ENCODE measurements around the gene CACNA2D3.

CACNA2D3 gene

DNA sequence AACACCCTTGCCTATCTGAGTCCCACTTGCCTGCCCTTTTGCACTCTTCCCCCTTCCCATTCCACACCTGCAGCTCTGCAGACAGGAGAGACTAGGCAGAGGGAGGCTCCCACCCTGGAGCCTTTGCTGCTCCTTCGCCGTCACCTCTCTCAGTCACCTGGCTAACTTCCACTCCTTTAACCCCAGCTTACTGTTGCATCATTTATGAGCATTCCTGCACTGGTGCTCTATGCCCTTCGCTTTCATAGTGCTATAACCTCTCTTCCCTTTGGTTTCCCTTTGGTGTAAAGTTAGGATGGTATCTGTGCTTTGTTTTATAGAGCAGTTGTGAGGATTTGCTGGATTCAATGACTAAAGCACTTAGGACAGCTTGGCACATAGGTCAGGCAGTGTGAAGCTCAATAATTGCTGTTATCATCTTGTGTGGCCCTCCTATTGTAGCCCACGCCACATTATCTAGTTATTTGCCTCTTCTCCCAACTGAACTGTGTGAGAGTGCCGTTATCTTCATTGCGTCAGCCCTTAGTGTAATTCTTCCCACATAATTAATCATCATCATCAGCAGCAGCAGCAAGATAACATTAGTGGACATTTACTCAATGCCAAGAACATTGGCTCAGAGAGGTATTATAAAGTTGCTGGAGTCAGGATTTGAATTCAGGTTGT, 253.9 kb downstream of the CACNA2D3 start:
- TF ChIP-seq EZH2 (IDR thresholded peaks at IDR 0.05), result no peak
- no peak for TF ChIP-seq POLR2AphosphoS5 (IDR thresholded peaks at IDR 0.05; ENCODE audit: borderline replicate concordance, low read depth, low read length)
- no peak for TF ChIP-seq FOXP2 (optimal IDR thresholded peaks at IDR 0.05; ENCODE audit: control extremely low read depth, extremely low read length, insufficient read depth)
- Histone ChIP-seq H3K4me3 (no peak overlapping the region), H3K27ac (no peak overlapping the region), H3K36me3 (ENCODE audit: insufficient read depth, low read length) (no peaks in the 10 kb centered on the region), H3K9ac (ENCODE audit: insufficient read length) (no peak overlapping the region), H3K9me3 (ENCODE audit: low read depth, low read length) (no peaks in the 10 kb centered on the region)
- DNase-seq (ENCODE audit: low read depth, low spot score), result no peak

GRCh38 chr3:54376939-54377578, 254.7 kb downstream of the CACNA2D3 start:
- Histone ChIP-seq H3K4me3 (no peak overlapping the region), H3K36me3 (ENCODE audit: insufficient read depth, low read length) (no peaks in the 10 kb centered on the region), H3K9me3 (ENCODE audit: low read depth, low read length) (no peaks in the 10 kb centered on the region), H3K27ac (no peak overlapping the region), H3K9ac (ENCODE audit: insufficient read length) (no peak overlapping the region)
- TF ChIP-seq FOXP2 (optimal IDR thresholded peaks at IDR 0.05; ENCODE audit: control extremely low read depth, extremely low read length, insufficient read depth), result no peak
- TF ChIP-seq POLR2AphosphoS5 (IDR thresholded peaks at IDR 0.05; ENCODE audit: borderline replicate concordance, low read depth, low read length), result no peak
- TF ChIP-seq EZH2 (IDR thresholded peaks at IDR 0.05), result no peak
- DNase-seq (ENCODE audit: low read depth, low spot score), result no peak

DNA sequence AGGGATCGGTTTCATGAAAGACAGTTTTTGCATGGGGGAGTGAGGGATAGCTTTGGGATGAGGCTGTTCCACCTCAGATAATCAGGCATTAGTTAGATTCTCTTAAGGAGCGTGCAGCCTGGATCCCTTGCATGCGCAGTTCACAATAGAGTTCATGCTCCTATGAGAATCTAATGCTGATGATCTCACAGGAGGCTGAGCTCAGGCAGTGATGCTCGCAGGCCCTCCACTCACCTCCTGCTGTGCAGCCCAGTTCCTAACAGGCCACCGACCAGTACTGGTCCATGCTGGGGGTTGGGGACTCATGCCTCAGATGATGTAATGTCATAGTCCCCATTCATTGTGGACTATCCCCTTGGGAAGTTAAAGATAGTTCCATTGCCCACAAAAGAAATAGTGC, 255.8 kb downstream of the CACNA2D3 start:
- H3K4me3 ChIP-seq, result no peak overlapping the region
- no peak overlapping the region for H3K9ac ChIP-seq (ENCODE audit: insufficient read length)
- no peaks in the 10 kb centered on the region for H3K9me3 ChIP-seq (ENCODE audit: low read depth, low read length)
- H3K27ac ChIP-seq, result no peak overlapping the region
- DNase-seq (ENCODE audit: low read depth, low spot score), result no peak
- no peaks in the 10 kb centered on the region for H3K36me3 ChIP-seq (ENCODE audit: insufficient read depth, low read length)
- TF ChIP-seq FOXP2 (optimal IDR thresholded peaks at IDR 0.05; ENCODE audit: control extremely low read depth, extremely low read length, insufficient read depth) (no peak), POLR2AphosphoS5 (IDR thresholded peaks at IDR 0.05; ENCODE audit: borderline replicate concordance, low read depth, low read length) (no peak)

- no peaks in the 10 kb centered on the region for H3K9me3 ChIP-seq (ENCODE audit: low read depth, low read length)
- TF ChIP-seq FOXP2 (optimal IDR thresholded peaks at IDR 0.05; ENCODE audit: control extremely low read depth, extremely low read length, insufficient read depth) (no peak), EZH2 (IDR thresholded peaks at IDR 0.05) (no peak), POLR2AphosphoS5 (IDR thresholded peaks at IDR 0.05; ENCODE audit: borderline replicate concordance, low read depth, low read length) (no peak)
- no peak overlapping the region for H3K9ac ChIP-seq (ENCODE audit: insufficient read length)
- no peak overlapping the region for H3K27ac ChIP-seq
- no peak overlapping the region for H3K4me3 ChIP-seq
- H3K36me3 ChIP-seq (ENCODE audit: insufficient read depth, low read length), result no peaks in the 10 kb centered on the region
- no peak for DNase-seq (ENCODE audit: low read depth, low spot score)
Observed at GRCh38 chr3:54384279-54384678, 261.9 kb downstream of the CACNA2D3 start.

DNA sequence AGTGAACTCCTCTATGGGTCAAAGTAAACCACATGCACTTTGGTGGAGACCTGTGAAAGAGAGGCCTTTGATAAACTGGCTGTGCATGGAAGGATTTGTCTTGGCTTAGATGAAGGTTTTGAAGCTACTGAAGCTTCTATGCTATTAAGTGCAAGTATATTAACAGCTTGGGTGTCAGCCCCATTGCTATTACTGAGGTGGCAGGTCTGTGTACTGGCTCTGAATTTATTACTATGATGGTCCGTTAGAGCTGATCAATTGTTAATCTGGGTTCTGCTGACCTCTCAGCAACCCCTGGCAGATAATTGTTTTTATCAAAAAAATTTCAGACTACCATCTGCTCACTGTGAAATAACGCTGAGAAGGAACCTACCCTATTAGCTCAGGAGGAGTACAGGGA, 268.2 kb downstream of the CACNA2D3 start:
- H3K9ac ChIP-seq (ENCODE audit: insufficient read length), result no peak overlapping the region
- no peak overlapping the region for H3K27ac ChIP-seq
- no peak for DNase-seq (ENCODE audit: low read depth, low spot score)
- no peak overlapping the region for H3K4me3 ChIP-seq
- H3K9me3 ChIP-seq (ENCODE audit: low read depth, low read length), result no peaks in the 10 kb centered on the region
- H3K36me3 ChIP-seq (ENCODE audit: insufficient read depth, low read length), result no peaks in the 10 kb centered on the region
- TF ChIP-seq POLR2AphosphoS5 (IDR thresholded peaks at IDR 0.05; ENCODE audit: borderline replicate concordance, low read depth, low read length), result no peak
- TF ChIP-seq EZH2 (IDR thresholded peaks at IDR 0.05), result no peak
- TF ChIP-seq FOXP2 (optimal IDR thresholded peaks at IDR 0.05; ENCODE audit: control extremely low read depth, extremely low read length, insufficient read depth), result no peak

DNA sequence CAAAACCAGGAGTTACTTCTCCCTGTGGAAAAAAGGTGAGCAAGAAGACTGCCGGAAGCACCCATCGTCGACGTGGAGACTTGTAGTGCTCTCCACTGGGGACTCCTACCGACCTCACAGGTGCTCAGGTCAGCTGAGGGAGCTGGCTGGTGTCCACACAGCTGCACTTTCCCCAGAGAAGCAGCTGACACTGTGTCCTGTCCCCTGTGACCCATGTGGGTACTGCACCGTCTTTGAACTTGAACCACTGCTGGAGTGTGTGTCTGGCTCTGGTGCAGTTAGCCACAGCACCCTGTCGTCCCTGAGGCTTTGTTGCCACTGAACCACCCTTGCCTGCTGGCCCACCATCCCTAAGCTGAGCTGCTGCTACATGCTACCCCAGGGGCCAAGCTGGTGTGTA, 270.8 kb downstream of the CACNA2D3 start:
- H3K27ac ChIP-seq, result no peak overlapping the region
- no peak for TF ChIP-seq EZH2 (IDR thresholded peaks at IDR 0.05)
- no peak for TF ChIP-seq POLR2AphosphoS5 (IDR thresholded peaks at IDR 0.05; ENCODE audit: borderline replicate concordance, low read depth, low read length)
- no peak for TF ChIP-seq FOXP2 (optimal IDR thresholded peaks at IDR 0.05; ENCODE audit: control extremely low read depth, extremely low read length, insufficient read depth)
- DNase-seq (ENCODE audit: low read depth, low spot score), result no peak
- no peaks in the 10 kb centered on the region for H3K36me3 ChIP-seq (ENCODE audit: insufficient read depth, low read length)
- no peaks in the 10 kb centered on the region for H3K9me3 ChIP-seq (ENCODE audit: low read depth, low read length)
- H3K9ac ChIP-seq (ENCODE audit: insufficient read length), result no peak overlapping the region
- H3K4me3 ChIP-seq, result no peak overlapping the region

DNA sequence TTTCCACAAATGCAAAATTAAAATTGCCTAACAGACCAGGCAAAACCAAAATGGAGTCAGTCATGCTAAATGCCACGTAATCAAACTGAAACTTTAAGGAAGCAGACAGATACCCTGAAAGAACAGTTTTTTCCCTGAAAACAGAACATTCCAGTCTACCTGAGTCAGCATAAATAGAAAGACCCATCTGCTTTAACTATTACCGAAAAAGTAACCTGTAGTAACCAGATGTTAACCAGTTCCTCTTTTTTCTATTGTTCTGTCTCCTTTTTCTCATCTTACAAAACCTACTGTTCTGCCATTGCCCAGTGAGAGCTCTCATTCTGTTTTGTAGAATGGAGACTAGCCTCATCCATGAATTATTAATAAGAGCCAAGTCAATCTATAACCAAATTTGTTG, 286.0 kb downstream of the CACNA2D3 start:
- H3K4me3 ChIP-seq, result no peak overlapping the region
- H3K27ac ChIP-seq, result no peak overlapping the region
- no peak for DNase-seq (ENCODE audit: low read depth, low spot score)
- TF ChIP-seq FOXP2 (optimal IDR thresholded peaks at IDR 0.05; ENCODE audit: control extremely low read depth, extremely low read length, insufficient read depth) (no peak), EZH2 (IDR thresholded peaks at IDR 0.05) (no peak), POLR2AphosphoS5 (IDR thresholded peaks at IDR 0.05; ENCODE audit: borderline replicate concordance, low read depth, low read length) (no peak)
- no peak overlapping the region for H3K9ac ChIP-seq (ENCODE audit: insufficient read length)
- H3K36me3 ChIP-seq (ENCODE audit: insufficient read depth, low read length), result no peaks in the 10 kb centered on the region
- no peaks in the 10 kb centered on the region for H3K9me3 ChIP-seq (ENCODE audit: low read depth, low read length)

GRCh38 chr3:54421943-54422342, 299.6 kb downstream of the CACNA2D3 start:
- no peak for DNase-seq (ENCODE audit: low read depth, low spot score)
- H3K9me3 ChIP-seq (ENCODE audit: low read depth, low read length), result no peaks in the 10 kb centered on the region
- no peak overlapping the region for H3K9ac ChIP-seq (ENCODE audit: insufficient read length)
- no peak overlapping the region for H3K4me3 ChIP-seq
- no peaks in the 10 kb centered on the region for H3K36me3 ChIP-seq (ENCODE audit: insufficient read depth, low read length)
- TF ChIP-seq EZH2 (IDR thresholded peaks at IDR 0.05) (no peak), FOXP2 (optimal IDR thresholded peaks at IDR 0.05; ENCODE audit: control extremely low read depth, extremely low read length, insufficient read depth) (no peak), POLR2AphosphoS5 (IDR thresholded peaks at IDR 0.05; ENCODE audit: borderline replicate concordance, low read depth, low read length) (no peak)
- no peak overlapping the region for H3K27ac ChIP-seq
